ENCODE data around the gene MTCP1. TPM values are rescaled to one million over a fixed set of nuclear protein-coding genes. Genes with fewer than 3 reads are reported as not detected.

Gene MTCP1
- total RNA-seq, 1 donor from 2014 or later, result 19.0 TPM

GRCh38 chrX:155105919-155106318 lies 35.0 kb upstream of the MTCP1 start:
- DNase-seq (ENCODE audit: extremely low spot score, unreplicated experiment), result no peak
- H3K27ac Mint-ChIP-seq, result no peak overlapping the region
- H3K4me3 Mint-ChIP-seq, result no peak overlapping the region
- H3K4me1 Mint-ChIP-seq (ENCODE audit: unreplicated experiment), result no peaks in the 10 kb centered on the region
- no peaks in the 10 kb centered on the region for H3K9me3 Mint-ChIP-seq
- TF ChIP-seq CTCF (conservative IDR thresholded peaks at IDR 0.05), result no peak
- no peaks in the 10 kb centered on the region for H3K27me3 Mint-ChIP-seq
- H3K36me3 Mint-ChIP-seq, result no peaks in the 10 kb centered on the region

GRCh38 chrX:155094468-155095061 lies 23.6 kb upstream of the MTCP1 start:
- no peaks in the 10 kb centered on the region for H3K4me1 Mint-ChIP-seq (ENCODE audit: unreplicated experiment)

GRCh38 chrX:155086961-155087735 lies 16.2 kb upstream of the MTCP1 start:
- peaks cover 10% of the 10 kb centered on the region for H3K36me3 Mint-ChIP-seq
- no peak for TF ChIP-seq CTCF (conservative IDR thresholded peaks at IDR 0.05)
- no peaks in the 10 kb centered on the region for H3K27me3 Mint-ChIP-seq
- H3K27ac Mint-ChIP-seq, result no peak overlapping the region
- DNase-seq (ENCODE audit: extremely low spot score, unreplicated experiment), result no peak
- no peak overlapping the region for H3K4me3 Mint-ChIP-seq
- H3K9me3 Mint-ChIP-seq, result no peaks in the 10 kb centered on the region
- no peaks in the 10 kb centered on the region for H3K4me1 Mint-ChIP-seq (ENCODE audit: unreplicated experiment)

More at GRCh38 chrX:155094468-155095061, 23.6 kb upstream of the MTCP1 start:
- H3K27me3 Mint-ChIP-seq, result no peaks in the 10 kb centered on the region
- no peak overlapping the region for H3K27ac Mint-ChIP-seq
- H3K36me3 Mint-ChIP-seq, result peaks cover 9% of the 10 kb centered on the region
- no peak for DNase-seq (ENCODE audit: extremely low spot score, unreplicated experiment)
- peak; percentile 78 for TF ChIP-seq CTCF (conservative IDR thresholded peaks at IDR 0.05)
- no peak overlapping the region for H3K4me3 Mint-ChIP-seq
- no peaks in the 10 kb centered on the region for H3K9me3 Mint-ChIP-seq

DNA sequence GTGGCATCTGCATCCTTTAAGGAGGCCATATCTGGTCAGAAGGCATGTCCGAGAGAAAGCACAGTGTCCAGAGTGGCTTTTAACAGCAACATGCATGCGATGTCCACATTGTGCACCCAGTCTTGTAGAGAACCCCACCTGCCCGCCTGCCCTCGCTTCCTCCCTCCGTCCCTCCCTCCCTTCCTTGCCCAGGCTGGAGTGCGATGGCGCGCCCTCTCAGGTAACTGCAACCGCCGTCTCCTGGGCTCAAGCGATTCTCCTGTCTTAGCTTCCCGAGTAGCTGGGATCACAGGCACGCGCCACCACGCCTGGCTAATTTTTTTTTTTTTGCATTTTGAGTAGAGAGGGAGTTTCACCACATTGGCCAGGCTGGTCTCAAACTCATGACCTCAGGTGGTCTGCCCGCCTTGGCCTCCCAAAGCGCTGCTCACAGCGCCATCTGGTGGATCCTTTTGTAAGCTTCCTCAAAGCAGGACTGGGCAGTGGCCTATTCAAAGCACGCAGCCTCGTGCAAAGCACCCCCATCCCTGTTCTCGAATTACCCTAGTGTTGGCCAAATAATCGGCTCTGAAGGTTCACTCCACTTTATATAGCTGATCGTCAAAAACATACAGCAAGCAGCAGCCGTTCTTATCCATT lies 15.4 kb upstream of the MTCP1 start:
- no peaks in the 10 kb centered on the region for H3K9me3 Mint-ChIP-seq
- H3K4me1 Mint-ChIP-seq (ENCODE audit: unreplicated experiment), result no peaks in the 10 kb centered on the region
- H3K27me3 Mint-ChIP-seq, result no peaks in the 10 kb centered on the region
- TF ChIP-seq CTCF (conservative IDR thresholded peaks at IDR 0.05), result peak; percentile 63
- DNase-seq (ENCODE audit: extremely low spot score, unreplicated experiment), result no peak
- H3K4me3 Mint-ChIP-seq, result no peak overlapping the region
- H3K36me3 Mint-ChIP-seq, result peaks cover 10% of the 10 kb centered on the region
- no peak overlapping the region for H3K27ac Mint-ChIP-seq

DNA sequence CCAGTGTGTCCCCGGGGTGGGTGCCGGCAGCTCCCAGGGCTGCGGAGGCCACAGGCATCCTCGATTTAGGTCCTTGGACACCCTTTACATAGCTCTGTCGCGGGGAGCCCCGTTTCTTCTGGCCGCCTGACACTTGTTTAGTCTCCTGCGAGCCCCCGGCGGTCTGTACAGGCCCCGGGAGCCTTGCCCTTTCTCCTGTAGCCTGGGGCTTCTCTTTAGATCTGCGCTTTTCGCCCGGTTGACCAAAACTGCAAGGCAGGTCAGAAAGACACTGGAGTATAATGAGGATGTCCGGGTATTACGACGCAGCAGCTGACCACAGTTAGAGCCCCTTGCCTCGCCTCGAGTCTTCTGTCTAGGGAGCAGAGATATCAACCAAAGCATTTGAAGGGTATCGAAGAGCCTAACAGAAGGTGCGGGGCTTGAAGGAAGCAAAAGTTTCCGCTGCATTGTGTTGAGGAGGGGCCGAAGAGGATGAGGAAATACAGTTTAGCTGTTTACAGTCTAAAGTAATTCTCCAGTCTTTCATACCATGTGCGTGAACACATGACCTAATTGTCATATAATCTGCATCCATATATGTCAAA lies 851 bp upstream of the MTCP1 start:
- H3K27me3 Mint-ChIP-seq, result no peaks in the 10 kb centered on the region
- H3K4me1 Mint-ChIP-seq (ENCODE audit: unreplicated experiment), result no peaks in the 10 kb centered on the region
- no peak for TF ChIP-seq CTCF (conservative IDR thresholded peaks at IDR 0.05)
- no peaks in the 10 kb centered on the region for H3K36me3 Mint-ChIP-seq
- peak overlapping the region; percentile 85 for H3K27ac Mint-ChIP-seq
- DNase-seq (ENCODE audit: extremely low spot score, unreplicated experiment), result no peak
- peak overlapping the region; percentile 92 for H3K4me3 Mint-ChIP-seq
- H3K9me3 Mint-ChIP-seq, result no peaks in the 10 kb centered on the region

Data from type B pancreatic cell (in vitro differentiated cells).